Muscle layer of duodenum (tissue), 2 donors: Measurements from ENCODE around the gene TANC1.

Experiments used
- H3K27ac ChIP-seq: one replicate; pipeline ENCODE4 v1.7.0; 2013; ENCODE audit warnings: mild to moderate bottlenecking, low read length
- H3K27me3 ChIP-seq: one replicate; pipeline ENCODE4 v1.7.0; 2013; ENCODE audit warnings: low read depth, mild to moderate bottlenecking, control low read depth, low read length
- H3K36me3 ChIP-seq, 2 donors: one replicate each; pipeline ENCODE4 v1.7.0; 2013; ENCODE audit warnings: low read length in 2 of 2, control low read depth in 1 of 2, mild to moderate bottlenecking in 1 of 2; ENCODE audit not compliant: insufficient read depth in 2 of 2, control insufficient read depth in 1 of 2
- H3K4me1 ChIP-seq, 2 donors: one replicate each; pipeline ENCODE4 v1.7.0; 2013; ENCODE audit warnings: low read length in 2 of 2, mild to moderate bottlenecking in 2 of 2, control low read depth in 1 of 2, moderate library complexity in 1 of 2; ENCODE audit not compliant: insufficient read depth in 2 of 2, control insufficient read depth in 1 of 2
- H3K4me3 ChIP-seq, 2 donors: one replicate each; pipeline ENCODE4 v1.7.0; 2013; ENCODE audit warnings: low read length in 2 of 2, low read depth in 1 of 2, mild to moderate bottlenecking in 1 of 2
- H3K9me3 ChIP-seq, 2 donors: one replicate each; pipeline ENCODE4 v1.7.0; 2013; ENCODE audit warnings: low read length in 2 of 2, control low read depth in 1 of 2, mild to moderate bottlenecking in 1 of 2; ENCODE audit not compliant: control insufficient read depth in 1 of 2
- donor health status: healthy.

Gene TANC1

DNA sequence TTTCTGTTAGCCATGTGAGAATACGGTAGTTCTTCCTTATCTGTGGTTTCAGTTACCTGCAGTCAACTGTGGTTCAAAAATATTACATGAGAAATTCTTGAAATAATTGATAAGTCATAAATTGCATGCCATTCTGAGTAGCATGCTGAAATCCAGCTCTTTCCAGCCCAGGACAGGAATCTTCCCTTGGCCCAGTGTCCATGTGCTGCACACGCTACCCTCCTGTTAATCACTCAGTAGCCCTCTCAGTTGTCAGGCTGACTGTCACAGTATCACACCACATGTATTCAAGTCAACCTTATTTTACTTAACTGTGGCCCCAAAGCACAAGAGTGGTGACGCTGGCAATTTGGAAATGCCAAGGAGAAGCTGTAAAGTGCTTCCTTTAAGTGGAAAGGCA is 141.1 kb downstream of the TANC1 start:
- Histone ChIP-seq H3K27me3 (no peaks in the 10 kb centered on the region), H3K27ac (no peak overlapping the region), H3K4me3 (no peak overlapping the region), H3K4me1 (peaks cover 0 to 9% of the 10 kb centered on the region in 2 donors), H3K36me3 (no peaks in the 10 kb centered on the region), H3K9me3 (no peaks in the 10 kb centered on the region)

DNA sequence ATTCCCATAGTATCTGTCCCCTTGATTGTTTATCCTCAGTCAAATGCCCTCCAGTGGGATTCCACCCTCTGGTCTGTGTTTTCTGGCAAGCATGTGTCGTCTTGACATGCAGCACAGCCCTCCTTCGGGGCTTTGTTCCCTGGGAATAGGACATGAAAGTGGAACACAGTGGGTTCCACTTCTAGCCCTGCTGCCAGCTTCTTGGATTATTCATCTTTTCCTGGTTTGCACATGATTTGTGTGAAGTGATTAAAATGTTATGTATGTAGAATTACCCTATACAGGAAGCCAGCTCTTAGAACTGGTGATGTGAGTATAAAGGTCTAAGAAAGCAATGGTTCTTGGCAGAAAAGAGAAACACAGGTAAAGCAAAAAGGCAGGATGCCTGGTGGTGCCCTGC is 142.3 kb downstream of the TANC1 start:
- Histone ChIP-seq H3K36me3 (no peaks in the 10 kb centered on the region), H3K4me1 (peaks cover 0 to 9% of the 10 kb centered on the region in 2 donors), H3K27me3 (no peaks in the 10 kb centered on the region), H3K27ac (no peak overlapping the region), H3K9me3 (no peaks in the 10 kb centered on the region), H3K4me3 (no peak overlapping the region)

DNA sequence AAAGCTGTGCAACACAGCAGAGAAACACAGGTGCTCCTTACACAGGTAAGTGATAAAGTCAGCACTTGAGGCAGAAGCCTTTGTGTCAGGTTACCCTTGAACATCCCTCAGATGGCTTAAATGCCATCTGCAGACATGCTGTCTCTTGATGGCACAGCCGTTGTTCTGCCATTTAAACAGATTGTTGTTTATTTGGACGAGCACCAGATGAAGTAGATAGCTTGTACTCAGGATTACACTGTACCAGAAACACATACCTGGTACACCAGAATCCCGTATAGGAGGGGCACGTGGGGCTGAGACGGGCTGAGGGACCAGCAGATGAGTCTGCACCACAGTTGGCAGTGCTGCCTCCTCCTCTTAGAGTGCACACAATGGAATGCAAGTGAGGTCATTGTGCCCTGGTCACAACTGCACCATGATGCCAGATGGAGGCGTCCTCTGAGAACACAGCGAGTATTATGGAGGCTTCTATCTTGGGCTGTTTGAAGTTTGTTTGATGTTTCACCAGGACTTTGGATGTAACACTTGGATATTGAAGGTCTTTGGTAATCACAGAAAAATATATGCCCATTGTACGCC is 143.0 kb downstream of the TANC1 start:
- H3K4me3 ChIP-seq = no peak overlapping the region
- no peaks in the 10 kb centered on the region for H3K27me3 ChIP-seq
- H3K9me3 ChIP-seq = no peaks in the 10 kb centered on the region
- peaks cover 0 to 9% of the 10 kb centered on the region in 2 donors for H3K4me1 ChIP-seq
- no peak overlapping the region for H3K27ac ChIP-seq
- H3K36me3 ChIP-seq = no peaks in the 10 kb centered on the region

DNA sequence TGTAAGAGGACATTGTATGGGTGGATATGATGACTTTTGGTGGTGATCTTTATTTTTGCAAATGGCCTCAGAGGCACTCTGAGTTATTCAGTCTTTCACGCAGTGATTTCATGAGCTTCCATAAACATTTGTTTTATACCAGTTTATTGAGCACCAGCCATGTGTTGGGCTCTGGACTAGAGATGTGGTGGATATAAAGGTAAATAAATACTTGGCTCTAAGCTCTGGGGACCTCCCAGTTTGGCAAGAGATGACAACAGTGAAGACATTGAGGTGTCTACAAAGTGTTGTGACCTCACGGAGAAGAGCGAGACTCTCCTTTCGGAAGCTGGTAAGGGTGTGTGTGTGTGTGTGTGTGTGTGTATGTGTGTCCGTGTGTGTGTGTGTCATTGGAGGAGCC is 146.4 kb downstream of the TANC1 start:
- Histone ChIP-seq H3K27me3 (no peaks in the 10 kb centered on the region), H3K36me3 (no peaks in the 10 kb centered on the region), H3K4me3 (no peak overlapping the region), H3K27ac (no peak overlapping the region), H3K9me3 (no peaks in the 10 kb centered on the region), H3K4me1 (peaks cover 0 to 25% of the 10 kb centered on the region in 2 donors)

DNA sequence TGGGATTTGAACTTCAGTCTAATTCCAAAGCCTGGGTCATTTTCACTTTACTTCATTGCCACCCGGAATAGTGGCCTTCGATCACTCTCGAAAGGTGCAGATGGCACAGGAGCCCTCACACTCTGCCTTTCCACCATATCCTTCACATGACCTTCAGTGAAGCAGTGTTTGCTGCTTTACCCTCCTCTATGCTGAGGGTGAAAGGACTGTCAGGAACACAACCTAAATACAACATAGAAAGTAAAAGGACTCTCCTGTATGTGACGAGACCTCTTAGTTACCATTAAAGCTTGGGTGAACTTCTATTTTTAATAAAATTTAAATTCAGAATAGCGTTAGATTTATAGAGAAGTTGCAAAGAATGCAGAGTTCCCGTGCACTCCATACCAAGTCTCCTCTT is 148.5 kb downstream of the TANC1 start:
- H3K4me1 ChIP-seq = peaks cover 0 to 18% of the 10 kb centered on the region in 2 donors
- H3K27me3 ChIP-seq = no peaks in the 10 kb centered on the region
- no peaks in the 10 kb centered on the region for H3K9me3 ChIP-seq
- no peak overlapping the region for H3K27ac ChIP-seq
- H3K36me3 ChIP-seq = no peaks in the 10 kb centered on the region
- no peak overlapping the region for H3K4me3 ChIP-seq

DNA sequence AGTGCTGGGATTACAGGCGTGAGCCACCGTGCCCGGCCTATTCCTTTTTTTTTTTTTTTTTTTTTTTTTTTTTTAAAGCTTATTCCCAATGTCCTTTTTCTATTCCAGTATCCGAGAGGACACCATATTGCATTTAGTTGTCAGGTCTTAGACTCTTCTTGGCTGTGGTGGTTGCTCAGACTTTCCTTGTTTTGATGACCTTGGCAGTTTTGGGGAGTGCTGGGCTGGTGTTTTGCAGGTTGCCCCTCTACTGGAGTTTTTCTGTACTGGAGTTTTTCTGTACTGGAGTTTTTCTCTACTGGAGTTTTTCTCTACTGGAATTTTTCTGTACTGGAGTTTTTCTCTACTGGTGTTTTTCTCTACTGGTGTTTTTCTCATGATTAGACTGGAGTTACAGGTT is 149.2 kb downstream of the TANC1 start:
- Histone ChIP-seq H3K27me3 (no peaks in the 10 kb centered on the region), H3K4me1 (peaks cover 0 to 20% of the 10 kb centered on the region in 2 donors), H3K4me3 (no peak overlapping the region), H3K27ac (no peak overlapping the region), H3K9me3 (no peaks in the 10 kb centered on the region), H3K36me3 (no peaks in the 10 kb centered on the region)

DNA sequence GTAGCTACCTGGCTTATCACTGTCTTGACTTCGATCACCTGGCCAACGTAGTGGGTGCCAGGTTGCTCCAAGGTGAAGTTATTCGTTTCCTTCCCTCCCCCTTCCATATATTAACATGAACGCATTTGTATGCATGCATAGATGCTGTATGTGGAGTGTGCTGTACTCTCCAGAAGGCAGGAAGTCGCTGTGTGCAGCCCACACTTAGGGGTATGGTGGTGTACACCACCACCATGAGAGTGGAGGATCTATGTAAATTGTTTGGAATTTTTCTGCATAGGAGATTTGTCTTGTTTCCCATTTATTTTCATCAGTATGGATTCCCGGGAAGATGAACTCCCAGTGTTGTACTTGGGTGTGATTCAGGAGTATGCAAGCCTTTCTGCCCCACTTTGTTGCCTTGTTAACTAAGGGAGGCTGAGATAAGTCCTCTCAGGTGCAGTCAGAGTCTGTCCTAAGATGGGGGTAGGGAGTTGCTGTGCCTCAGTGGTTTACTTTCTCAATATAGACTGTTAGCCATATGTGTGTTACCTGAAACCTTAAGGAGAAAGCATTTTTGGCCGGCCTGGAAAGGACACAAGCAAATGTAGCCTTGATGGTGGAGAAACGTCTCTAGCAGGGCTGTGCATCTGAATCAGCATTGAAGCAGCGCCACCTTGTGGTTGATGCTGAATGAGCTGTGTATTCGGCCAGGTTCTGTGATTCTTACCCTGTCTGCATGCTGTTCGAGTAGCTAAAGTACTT is 149.8 kb downstream of the TANC1 start:
- Histone ChIP-seq H3K27me3 (no peaks in the 10 kb centered on the region), H3K4me3 (no peak overlapping the region), H3K36me3 (no peaks in the 10 kb centered on the region), H3K4me1 (peaks cover 0 to 20% of the 10 kb centered on the region in 2 donors), H3K9me3 (no peaks in the 10 kb centered on the region), H3K27ac (no peak overlapping the region)

DNA sequence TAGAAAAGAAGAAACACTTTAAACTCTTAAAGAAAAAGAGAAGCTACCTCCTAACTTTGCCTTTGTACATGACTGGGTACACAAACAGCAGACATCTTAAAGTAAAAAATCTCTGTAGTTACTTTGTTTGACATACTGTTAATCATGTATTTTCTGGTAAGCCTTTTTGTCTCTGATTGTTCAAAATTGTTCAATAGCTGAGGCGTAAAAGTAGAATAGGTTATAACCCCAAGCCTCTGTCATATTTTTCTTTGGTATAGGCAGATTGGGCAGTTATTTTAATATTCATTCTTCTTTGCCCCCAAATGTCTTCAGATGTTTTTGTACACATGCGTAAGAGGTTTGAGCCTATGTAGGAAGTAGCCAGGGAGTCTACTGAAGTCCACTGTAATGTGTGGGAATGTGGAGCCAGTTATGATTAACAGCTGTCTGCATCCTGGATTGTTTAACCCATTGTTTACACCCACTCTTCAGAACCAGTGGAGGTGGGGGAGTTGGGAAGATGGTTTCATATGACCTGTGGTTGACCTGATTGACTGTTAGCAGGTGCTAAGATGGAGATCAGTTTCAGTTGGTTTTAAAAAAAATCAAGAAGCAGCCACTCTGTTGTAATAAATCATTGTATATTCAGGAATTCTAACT is 150.5 kb downstream of the TANC1 start:
- Histone ChIP-seq H3K9me3 (no peaks in the 10 kb centered on the region), H3K27me3 (no peaks in the 10 kb centered on the region), H3K27ac (peak overlapping the region; percentile 12), H3K4me3 (no peak overlapping the region), H3K4me1 (peaks cover 0 to 20% of the 10 kb centered on the region in 2 donors), H3K36me3 (no peaks in the 10 kb centered on the region)

DNA sequence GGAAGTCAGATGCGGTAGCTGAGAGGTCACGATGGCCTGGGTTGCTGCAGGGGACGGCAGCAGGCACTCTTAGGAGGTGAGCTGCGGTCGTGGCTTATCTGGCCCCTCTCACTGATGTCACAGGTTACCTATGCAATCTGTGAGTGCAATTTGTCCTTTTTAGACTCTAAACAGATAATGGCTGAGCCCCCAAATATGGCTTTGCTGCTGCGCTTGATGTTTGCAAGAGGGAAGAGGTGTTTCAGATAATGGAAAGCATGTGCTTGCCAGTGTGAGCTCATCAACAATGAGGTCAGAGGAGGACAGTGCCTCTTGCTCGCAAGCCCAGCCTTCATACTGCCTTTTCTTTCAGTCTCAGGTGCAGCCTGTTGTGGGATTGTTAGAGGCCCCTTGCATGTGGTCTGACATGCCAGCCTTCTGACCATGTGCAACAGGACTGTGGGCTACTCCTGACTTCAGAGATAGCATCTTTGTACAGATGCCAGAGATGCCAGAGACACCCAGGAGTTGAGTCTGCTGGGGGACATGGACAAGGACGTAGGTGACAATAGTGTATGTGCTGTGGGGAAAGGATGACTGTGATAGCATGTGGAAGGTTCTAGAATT is 151.3 kb downstream of the TANC1 start:
- no peaks in the 10 kb centered on the region for H3K36me3 ChIP-seq
- peaks cover 4 to 26% of the 10 kb centered on the region in 2 donors for H3K4me1 ChIP-seq
- H3K9me3 ChIP-seq = no peaks in the 10 kb centered on the region
- no peaks in the 10 kb centered on the region for H3K27me3 ChIP-seq
- peak overlapping the region; percentile 12 for H3K27ac ChIP-seq
- no peak overlapping the region for H3K4me3 ChIP-seq

DNA sequence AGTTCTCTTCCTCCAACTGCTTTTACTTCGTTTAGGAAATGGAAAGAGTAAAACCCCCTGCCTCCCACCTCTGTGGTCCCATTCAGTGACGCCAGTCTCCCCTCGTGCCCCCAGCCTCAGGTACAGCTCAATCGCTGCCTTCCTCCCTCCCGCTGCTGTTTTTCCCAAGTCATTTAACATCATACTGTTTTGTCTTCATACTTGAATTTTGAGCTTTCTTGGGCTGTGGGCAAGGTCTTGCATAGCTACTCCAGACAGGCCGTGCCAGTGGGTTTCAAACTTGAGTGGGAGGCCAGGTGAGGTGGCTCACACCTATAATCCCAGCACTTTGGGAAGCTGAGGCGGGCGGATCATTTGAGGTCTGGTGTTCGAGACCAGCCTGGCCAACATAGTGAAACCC is 155.3 kb downstream of the TANC1 start:
- peak overlapping the region; percentile 84 for H3K27ac ChIP-seq
- H3K4me1 ChIP-seq = peaks cover 9 to 28% of the 10 kb centered on the region in 2 donors
- no peaks in the 10 kb centered on the region for H3K36me3 ChIP-seq
- no peaks in the 10 kb centered on the region for H3K9me3 ChIP-seq
- no peak overlapping the region for H3K4me3 ChIP-seq
- no peaks in the 10 kb centered on the region for H3K27me3 ChIP-seq

DNA sequence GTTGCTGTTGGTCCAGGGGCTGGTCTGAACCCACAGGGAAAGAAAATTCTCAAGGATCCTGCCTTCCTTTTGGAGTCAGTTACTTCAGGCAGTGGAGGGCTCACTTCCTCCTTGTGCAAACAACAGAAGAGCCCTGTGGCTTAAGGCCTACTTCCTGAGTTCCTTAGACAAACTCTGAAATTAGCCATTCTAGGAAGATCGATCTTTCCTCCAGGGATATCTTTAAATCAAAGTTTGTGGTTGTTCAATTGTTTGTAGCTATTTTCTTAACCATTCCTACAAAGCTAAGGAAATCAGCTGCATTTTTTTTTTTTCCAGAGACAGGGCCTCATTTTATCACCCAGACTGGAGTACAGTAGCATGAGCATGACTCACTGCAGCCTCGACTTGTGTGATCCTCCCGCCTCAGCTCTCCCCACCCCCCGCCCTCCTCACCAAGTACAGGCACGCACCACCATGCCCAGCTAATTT is 156.0 kb downstream of the TANC1 start:
- Histone ChIP-seq H3K27me3 (no peaks in the 10 kb centered on the region), H3K36me3 (no peaks in the 10 kb centered on the region), H3K27ac (peak overlapping the region; percentile 84), H3K9me3 (no peaks in the 10 kb centered on the region), H3K4me3 (no peak overlapping the region), H3K4me1 (peaks cover 9 to 27% of the 10 kb centered on the region in 2 donors)
